HEK293 (cell line): Measurements from ENCODE around the gene DDC.

Experiments
- CTCF ChIA-PET: fragments of 350-600 bp; formaldehyde crosslinking; extraction: SDS; loops from one replicate; lab custom pipeline; 2021; ENCODE audit warnings: antibody characterized with exemption; lab: Yijun Ruan, JAX
- POLR2A ChIA-PET: fragments of 300-600 bp; formaldehyde crosslinking; extraction: SDS; loops from one replicate; lab custom pipeline; 2020; ENCODE audit warnings: antibody characterized with exemption, inconsistent platforms; lab: Yijun Ruan, JAX
- H3K27ac ChIP-seq: fragments of 200-500 bp; sonication (Bioruptor generic); 2 replicates; pipeline ENCODE4 v1.5.1; 2014; ENCODE audit warnings: low read depth, low read length, control low read depth, inconsistent platforms; ENCODE audit errors: extremely low read depth
- H3K36me3 ChIP-seq, 2 experiments: fragments of 200-500 bp in 1 of 2; sonication (Bioruptor generic) in 1 of 2; 1 replicate in 1 of 2; 2 replicates in 1 of 2; pipeline ENCODE4 v1.5.1; 2014 to 2017; ENCODE audit warnings: inconsistent platforms in 2 of 2, low read length in 2 of 2; ENCODE audit not compliant: control insufficient read depth in 2 of 2, insufficient read depth in 1 of 2
- H3K4me1 ChIP-seq: fragments of 200-500 bp; sonication (Bioruptor generic); 2 replicates; pipeline ENCODE4 v1.5.1; 2014; ENCODE audit warnings: mild to moderate bottlenecking, low read length, inconsistent platforms; ENCODE audit not compliant: control insufficient read depth, insufficient read depth
- H3K4me3 ChIP-seq: 2 replicates; pipeline ENCODE4 v1.5.1; 2011; ENCODE audit warnings: low read depth, mild to moderate bottlenecking, control low read depth, low read length, moderate library complexity
- H3K9me3 ChIP-seq: fragments of 200-500 bp; sonication (Bioruptor generic); 2 replicates; pipeline ENCODE4 v1.5.1; 2014; ENCODE audit warnings: low read depth, low read length, inconsistent platforms; ENCODE audit not compliant: control insufficient read depth, insufficient read depth
- HOXC10 ChIP-seq: sonication (generic); formaldehyde crosslinking; IDR thresholded peaks from 2 replicates; pipeline ENCODE4 v1.8.1; 2023; ENCODE audit warnings: mild to moderate bottlenecking, missing genetic modification reagents
- HOXD13 ChIP-seq: sonication (generic); formaldehyde crosslinking; IDR thresholded peaks from 2 replicates; pipeline ENCODE4 v1.8.0; 2022; ENCODE audit warnings: missing genetic modification reagents, borderline replicate concordance
- MZF1 ChIP-seq: fragments of 450-650 bp; formaldehyde crosslinking; IDR thresholded peaks from 2 replicates; pipeline ENCODE4 v1.5.1; 2017; ENCODE audit warnings: missing biosample characterization, missing genetic modification characterization, borderline replicate concordance
- OVOL3 ChIP-seq: fragments of 450-650 bp; formaldehyde crosslinking; IDR thresholded peaks from 2 replicates; pipeline ENCODE4 v1.5.1; 2016; ENCODE audit warnings: missing biosample characterization, missing genetic modification characterization
- SCRT2 ChIP-seq: fragments of 450-650 bp; formaldehyde crosslinking; IDR thresholded peaks from 2 replicates; pipeline ENCODE4 v1.5.1; 2016; ENCODE audit warnings: missing biosample characterization, missing genetic modification characterization
- WT1 ChIP-seq: fragments of 450-650 bp; formaldehyde crosslinking; IDR thresholded peaks from 2 replicates; pipeline ENCODE4 v1.5.1; 2016; ENCODE audit warnings: missing biosample characterization, missing genetic modification characterization
- ZFP37 ChIP-seq: fragments of 450-650 bp; formaldehyde crosslinking; IDR thresholded peaks from 2 replicates; pipeline ENCODE4 v1.5.1; 2016; ENCODE audit warnings: missing biosample characterization, missing genetic modification characterization
- ZNF19 ChIP-seq: fragments of 450-650 bp; formaldehyde crosslinking; IDR thresholded peaks from 2 replicates; pipeline ENCODE4; 2016; ENCODE audit warnings: missing biosample characterization, missing genetic modification characterization, low read depth
- ZNF211 ChIP-seq: fragments of 450-650 bp; formaldehyde crosslinking; IDR thresholded peaks from 2 replicates; pipeline ENCODE4 v1.5.1; 2016; ENCODE audit warnings: low read depth, missing biosample characterization, missing genetic modification characterization
- ZNF214 ChIP-seq: fragments of 450-650 bp; formaldehyde crosslinking; IDR thresholded peaks from 2 replicates; pipeline ENCODE4 v1.5.1; 2017; ENCODE audit warnings: missing biosample characterization, mild to moderate bottlenecking, missing genetic modification characterization, borderline replicate concordance
- ZNF221 ChIP-seq: fragments of 450-650 bp; formaldehyde crosslinking; IDR thresholded peaks from 2 replicates; pipeline ENCODE4 v1.5.1; 2017; ENCODE audit warnings: missing biosample characterization, missing genetic modification characterization, borderline replicate concordance
- ZNF24 ChIP-seq: fragments of 450-650 bp; formaldehyde crosslinking; IDR thresholded peaks from 2 replicates; pipeline ENCODE4 v1.5.1; 2016; ENCODE audit warnings: missing biosample characterization, missing genetic modification characterization
- ZNF335 ChIP-seq: fragments of 450-650 bp; formaldehyde crosslinking; conservative IDR thresholded peaks from 2 replicates; pipeline ENCODE4 v1.5.1; 2016; ENCODE audit warnings: missing biosample characterization, missing genetic modification characterization
- ZNF354C ChIP-seq: fragments of 450-650 bp; formaldehyde crosslinking; IDR thresholded peaks from 2 replicates; pipeline ENCODE4 v1.5.1; 2016; ENCODE audit warnings: missing biosample characterization, missing genetic modification characterization, low read depth, borderline replicate concordance
- ZNF501 ChIP-seq: fragments of 450-650 bp; formaldehyde crosslinking; IDR thresholded peaks from 2 replicates; pipeline ENCODE4 v1.5.1; 2016; ENCODE audit warnings: missing biosample characterization, missing genetic modification characterization
- ZNF560 ChIP-seq: fragments of 450-650 bp; formaldehyde crosslinking; IDR thresholded peaks from 2 replicates; pipeline ENCODE4 v1.5.1; 2017; ENCODE audit warnings: missing biosample characterization, missing genetic modification characterization, borderline replicate concordance
- ZNF629 ChIP-seq: fragments of 450-650 bp; formaldehyde crosslinking; IDR thresholded peaks from 2 replicates; pipeline ENCODE4 v1.5.1; 2017; ENCODE audit warnings: missing biosample characterization, missing genetic modification characterization
- ZNF670 ChIP-seq: fragments of 450-650 bp; formaldehyde crosslinking; IDR thresholded peaks from 2 replicates; pipeline ENCODE4 v1.5.1; 2016; ENCODE audit warnings: missing biosample characterization, missing genetic modification characterization, low read depth
- ZNF747 ChIP-seq: fragments of 450-650 bp; formaldehyde crosslinking; IDR thresholded peaks from 2 replicates; pipeline ENCODE4 v1.5.1; 2016; ENCODE audit warnings: missing biosample characterization, missing genetic modification characterization
- ZNF792 ChIP-seq: fragments of 450-650 bp; formaldehyde crosslinking; IDR thresholded peaks from 2 replicates; pipeline ENCODE4 v1.5.1; 2016; ENCODE audit warnings: missing biosample characterization, missing genetic modification characterization
- ZSCAN16 ChIP-seq: fragments of 450-650 bp; formaldehyde crosslinking; IDR thresholded peaks from 2 replicates; pipeline ENCODE4 v1.5.1; 2016; ENCODE audit warnings: missing biosample characterization, missing genetic modification characterization
- ZXDB ChIP-seq: fragments of 450-650 bp; formaldehyde crosslinking; IDR thresholded peaks from 2 replicates; pipeline ENCODE4 v1.5.1; 2016; ENCODE audit warnings: missing biosample characterization, missing genetic modification characterization
- TF ChIP-seq, protein P1 (sequence below): fragments of 450-650 bp; formaldehyde crosslinking; IDR thresholded peaks from 2 replicates; pipeline ENCODE4 v1.5.1; 2016; ENCODE audit warnings: missing biosample characterization, missing genetic modification characterization
- TF ChIP-seq, protein P2 (sequence below): fragments of 450-650 bp; formaldehyde crosslinking; IDR thresholded peaks from 2 replicates; pipeline ENCODE4 v1.5.1; 2016; ENCODE audit warnings: missing biosample characterization, missing genetic modification characterization
- TF ChIP-seq, protein P3 (sequence below): fragments of 450-650 bp; formaldehyde crosslinking; IDR thresholded peaks from 2 replicates; pipeline ENCODE4 v1.5.1; 2016; ENCODE audit warnings: missing biosample characterization, missing genetic modification characterization
- TF ChIP-seq, protein P4 (sequence below): fragments of 450-650 bp; formaldehyde crosslinking; IDR thresholded peaks from 2 replicates; pipeline ENCODE4 v1.5.1; 2016; ENCODE audit warnings: missing biosample characterization, missing genetic modification characterization

The DDC gene

DNA sequence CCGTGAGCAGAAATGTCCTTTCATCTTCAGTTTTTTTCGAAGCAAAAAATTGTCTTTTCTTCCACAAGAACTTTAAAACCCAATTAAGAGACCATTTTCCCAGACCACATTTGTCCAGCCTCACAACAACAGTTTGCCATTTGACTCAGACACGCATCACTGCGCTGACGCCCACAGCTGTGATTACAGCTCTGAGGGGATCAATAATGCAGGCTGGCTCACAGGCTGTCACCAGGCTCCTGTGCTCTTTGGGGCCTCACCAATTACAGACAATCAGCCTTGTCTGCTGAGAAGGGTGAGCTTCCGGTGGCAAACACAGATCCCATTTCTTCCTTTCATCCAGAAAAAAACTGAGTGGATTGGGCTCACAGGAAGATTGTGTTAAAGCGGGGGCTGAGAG lies 33.3 kb downstream of the DDC start:
- Histone ChIP-seq H3K9me3 (no peaks in the 10 kb centered on the region), H3K4me1 (no peaks in the 10 kb centered on the region), H3K4me3 (no peak overlapping the region), H3K36me3 (no peaks in the 10 kb centered on the region), H3K27ac (no peak overlapping the region)
- ChIA-PET CTCF (no interaction called here), POLR2A (no interaction called here)
- no peak for TF ChIP-seq ZNF629 (tag by site-specific recombination)
- no peak for TF ChIP-seq ZNF19 (tag by site-specific recombination)
- no peak for TF ChIP-seq ZNF335
- no peak for TF ChIP-seq HOXD13
- no peak for TF ChIP-seq HOXC10 (CRISPR knock-in tag)
- no peak for TF ChIP-seq ZNF501 (tag by site-specific recombination)
- TF ChIP-seq ZNF24 (tag by site-specific recombination) = no peak
- TF ChIP-seq, protein P1, sequence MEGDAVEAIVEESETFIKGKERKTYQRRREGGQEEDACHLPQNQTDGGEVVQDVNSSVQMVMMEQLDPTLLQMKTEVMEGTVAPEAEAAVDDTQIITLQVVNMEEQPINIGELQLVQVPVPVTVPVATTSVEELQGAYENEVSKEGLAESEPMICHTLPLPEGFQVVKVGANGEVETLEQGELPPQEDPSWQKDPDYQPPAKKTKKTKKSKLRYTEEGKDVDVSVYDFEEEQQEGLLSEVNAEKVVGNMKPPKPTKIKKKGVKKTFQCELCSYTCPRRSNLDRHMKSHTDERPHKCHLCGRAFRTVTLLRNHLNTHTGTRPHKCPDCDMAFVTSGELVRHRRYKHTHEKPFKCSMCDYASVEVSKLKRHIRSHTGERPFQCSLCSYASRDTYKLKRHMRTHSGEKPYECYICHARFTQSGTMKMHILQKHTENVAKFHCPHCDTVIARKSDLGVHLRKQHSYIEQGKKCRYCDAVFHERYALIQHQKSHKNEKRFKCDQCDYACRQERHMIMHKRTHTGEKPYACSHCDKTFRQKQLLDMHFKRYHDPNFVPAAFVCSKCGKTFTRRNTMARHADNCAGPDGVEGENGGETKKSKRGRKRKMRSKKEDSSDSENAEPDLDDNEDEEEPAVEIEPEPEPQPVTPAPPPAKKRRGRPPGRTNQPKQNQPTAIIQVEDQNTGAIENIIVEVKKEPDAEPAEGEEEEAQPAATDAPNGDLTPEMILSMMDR = no peak
- no peak for TF ChIP-seq OVOL3
- TF ChIP-seq MZF1 = no peak
- TF ChIP-seq ZNF747 (tag by site-specific recombination) = no peak
- TF ChIP-seq, protein P2, sequence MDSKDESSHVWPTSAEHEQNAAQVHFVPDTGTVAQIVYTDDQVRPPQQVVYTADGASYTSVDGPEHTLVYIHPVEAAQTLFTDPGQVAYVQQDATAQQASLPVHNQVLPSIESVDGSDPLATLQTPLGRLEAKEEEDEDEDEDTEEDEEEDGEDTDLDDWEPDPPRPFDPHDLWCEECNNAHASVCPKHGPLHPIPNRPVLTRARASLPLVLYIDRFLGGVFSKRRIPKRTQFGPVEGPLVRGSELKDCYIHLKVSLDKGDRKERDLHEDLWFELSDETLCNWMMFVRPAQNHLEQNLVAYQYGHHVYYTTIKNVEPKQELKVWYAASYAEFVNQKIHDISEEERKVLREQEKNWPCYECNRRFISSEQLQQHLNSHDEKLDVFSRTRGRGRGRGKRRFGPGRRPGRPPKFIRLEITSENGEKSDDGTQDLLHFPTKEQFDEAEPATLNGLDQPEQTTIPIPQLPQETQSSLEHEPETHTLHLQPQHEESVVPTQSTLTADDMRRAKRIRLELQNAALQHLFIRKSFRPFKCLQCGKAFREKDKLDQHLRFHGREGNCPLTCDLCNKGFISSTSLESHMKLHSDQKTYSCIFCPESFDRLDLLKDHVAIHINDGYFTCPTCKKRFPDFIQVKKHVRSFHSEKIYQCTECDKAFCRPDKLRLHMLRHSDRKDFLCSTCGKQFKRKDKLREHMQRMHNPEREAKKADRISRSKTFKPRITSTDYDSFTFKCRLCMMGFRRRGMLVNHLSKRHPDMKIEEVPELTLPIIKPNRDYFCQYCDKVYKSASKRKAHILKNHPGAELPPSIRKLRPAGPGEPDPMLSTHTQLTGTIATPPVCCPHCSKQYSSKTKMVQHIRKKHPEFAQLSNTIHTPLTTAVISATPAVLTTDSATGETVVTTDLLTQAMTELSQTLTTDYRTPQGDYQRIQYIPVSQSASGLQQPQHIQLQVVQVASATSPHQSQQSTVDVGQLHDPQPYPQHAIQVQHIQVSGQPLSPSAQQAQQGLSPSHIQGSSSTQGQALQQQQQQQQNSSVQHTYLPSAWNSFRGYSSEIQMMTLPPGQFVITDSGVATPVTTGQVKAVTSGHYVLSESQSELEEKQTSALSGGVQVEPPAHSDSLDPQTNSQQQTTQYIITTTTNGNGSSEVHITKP = no peak
- no peak for TF ChIP-seq ZNF214 (tag by site-specific recombination)

DNA sequence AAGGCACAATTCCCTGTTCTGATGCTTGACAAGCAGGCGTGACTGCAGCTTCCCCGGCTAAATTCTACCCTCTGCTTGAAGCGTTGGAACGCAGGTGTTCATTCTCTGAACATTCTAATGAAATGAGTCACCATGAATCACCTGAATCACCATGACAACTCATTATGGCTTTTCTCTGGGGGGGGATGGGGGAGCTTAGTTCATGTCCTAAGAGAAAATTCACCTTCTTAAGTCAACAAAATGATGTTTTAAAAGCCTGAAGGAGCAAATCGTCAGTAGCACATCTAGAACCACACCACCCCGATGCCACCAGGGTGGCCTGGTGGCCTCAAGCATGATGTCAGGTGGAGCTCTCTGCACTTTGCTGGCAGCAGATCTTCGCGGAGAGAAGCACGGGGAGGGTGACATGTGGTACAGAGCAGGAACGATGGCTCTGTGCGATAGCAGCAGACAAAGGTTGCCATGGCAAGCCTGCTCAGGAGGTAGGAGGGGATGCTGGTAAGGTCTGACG lies 33.7 kb downstream of the DDC start:
- no peak overlapping the region for H3K27ac ChIP-seq
- no peaks in the 10 kb centered on the region for H3K36me3 ChIP-seq
- no peak for TF ChIP-seq WT1 (tag by site-specific recombination)
- no peak for TF ChIP-seq HOXD13
- TF ChIP-seq ZNF335 = no peak
- no peak for TF ChIP-seq ZNF670 (tag by site-specific recombination)
- TF ChIP-seq ZNF221 (tag by site-specific recombination) = no peak
- no peak for TF ChIP-seq ZFP37 (tag by site-specific recombination)
- TF ChIP-seq ZNF792 (tag by site-specific recombination) = no peak
- no peak for TF ChIP-seq ZNF354C (tag by site-specific recombination)
- TF ChIP-seq, protein P3, sequence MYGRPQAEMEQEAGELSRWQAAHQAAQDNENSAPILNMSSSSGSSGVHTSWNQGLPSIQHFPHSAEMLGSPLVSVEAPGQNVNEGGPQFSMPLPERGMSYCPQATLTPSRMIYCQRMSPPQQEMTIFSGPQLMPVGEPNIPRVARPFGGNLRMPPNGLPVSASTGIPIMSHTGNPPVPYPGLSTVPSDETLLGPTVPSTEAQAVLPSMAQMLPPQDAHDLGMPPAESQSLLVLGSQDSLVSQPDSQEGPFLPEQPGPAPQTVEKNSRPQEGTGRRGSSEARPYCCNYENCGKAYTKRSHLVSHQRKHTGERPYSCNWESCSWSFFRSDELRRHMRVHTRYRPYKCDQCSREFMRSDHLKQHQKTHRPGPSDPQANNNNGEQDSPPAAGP (tag by site-specific recombination) = no peak
- no peak for TF ChIP-seq ZSCAN16 (tag by site-specific recombination)
- TF ChIP-seq SCRT2 (tag by site-specific recombination) = no peak
- TF ChIP-seq, protein P4, sequence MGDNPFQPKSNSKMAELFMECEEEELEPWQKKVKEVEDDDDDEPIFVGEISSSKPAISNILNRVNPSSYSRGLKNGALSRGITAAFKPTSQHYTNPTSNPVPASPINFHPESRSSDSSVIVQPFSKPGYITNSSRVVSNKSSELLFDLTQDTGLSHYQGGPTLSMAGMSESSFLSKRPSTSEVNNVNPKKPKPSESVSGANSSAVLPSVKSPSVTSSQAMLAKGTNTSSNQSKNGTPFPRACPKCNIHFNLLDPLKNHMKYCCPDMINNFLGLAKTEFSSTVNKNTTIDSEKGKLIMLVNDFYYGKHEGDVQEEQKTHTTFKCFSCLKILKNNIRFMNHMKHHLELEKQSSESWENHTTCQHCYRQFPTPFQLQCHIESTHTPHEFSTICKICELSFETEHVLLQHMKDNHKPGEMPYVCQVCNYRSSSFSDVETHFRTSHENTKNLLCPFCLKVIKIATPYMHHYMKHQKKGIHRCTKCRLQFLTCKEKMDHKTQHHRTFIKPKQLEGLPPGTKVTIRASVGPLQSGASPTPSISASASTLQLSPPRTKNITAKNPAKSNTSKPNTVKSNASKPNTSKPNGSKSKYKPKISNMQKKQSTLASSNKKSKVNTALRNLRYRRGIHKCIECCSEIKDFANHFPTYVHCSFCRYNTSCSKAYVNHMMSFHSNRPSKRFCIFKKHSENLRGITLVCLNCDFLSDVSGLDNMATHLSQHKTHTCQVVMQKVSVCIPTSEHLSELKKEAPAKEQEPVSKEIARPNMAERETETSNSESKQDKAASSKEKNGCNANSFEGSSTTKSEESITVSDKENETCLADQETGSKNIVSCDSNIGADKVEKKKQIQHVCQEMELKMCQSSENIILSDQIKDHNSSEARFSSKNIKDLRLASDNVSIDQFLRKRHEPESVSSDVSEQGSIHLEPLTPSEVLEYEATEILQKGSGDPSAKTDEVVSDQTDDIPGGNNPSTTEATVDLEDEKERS = no peak
- no peak for TF ChIP-seq ZNF560 (tag by site-specific recombination)
- no peak for TF ChIP-seq ZNF211 (tag by site-specific recombination)
- no peak for TF ChIP-seq MZF1
- TF ChIP-seq ZXDB (tag by site-specific recombination) = no peak
- H3K9me3 ChIP-seq = no peaks in the 10 kb centered on the region
- H3K4me1 ChIP-seq = no peaks in the 10 kb centered on the region
- CTCF ChIA-PET = no interaction called here
- no peak overlapping the region for H3K4me3 ChIP-seq
- POLR2A ChIA-PET = interaction anchor here (0.8 kb wide), 1 partner anchor 29 kb away, joined by 3 read pairs; no protein-coding TSS in a partner anchor
